Activated T-cell treated with anti-CD3 and anti-CD28 coated beads, Interleukin-2, amount 50 U/mL, for 24 hours (primary cell): ENCODE measurements around the gene FMN1.

Experiments used
- DNase-seq: peaks from one replicate; pipeline ENCODE4 v3.0.0-alpha.2; 2020
- H3K27ac Mint-ChIP-seq: 2 replicates; pipeline ENCODE4 v1.8.0; 2020; ENCODE audit warnings: mild to moderate bottlenecking, mixed read lengths
- H3K27me3 Mint-ChIP-seq: 2 replicates; pipeline ENCODE4 v1.8.0; 2020; ENCODE audit warnings: mixed read lengths
- H3K36me3 Mint-ChIP-seq: 2 replicates; pipeline ENCODE4 v1.8.0; 2020; ENCODE audit warnings: low read depth, mixed read lengths
- H3K4me1 Mint-ChIP-seq: 2 replicates; pipeline ENCODE4 v1.8.0; 2020; ENCODE audit warnings: low read depth, mixed read lengths
- H3K4me3 Mint-ChIP-seq: 2 replicates; pipeline ENCODE4 v1.8.0; 2020; ENCODE audit warnings: mild to moderate bottlenecking, moderate library complexity, mixed read lengths
- H3K9me3 Mint-ChIP-seq: 2 replicates; pipeline ENCODE4 v1.8.0; 2020; ENCODE audit warnings: mixed read lengths

FMN1 gene

DNA sequence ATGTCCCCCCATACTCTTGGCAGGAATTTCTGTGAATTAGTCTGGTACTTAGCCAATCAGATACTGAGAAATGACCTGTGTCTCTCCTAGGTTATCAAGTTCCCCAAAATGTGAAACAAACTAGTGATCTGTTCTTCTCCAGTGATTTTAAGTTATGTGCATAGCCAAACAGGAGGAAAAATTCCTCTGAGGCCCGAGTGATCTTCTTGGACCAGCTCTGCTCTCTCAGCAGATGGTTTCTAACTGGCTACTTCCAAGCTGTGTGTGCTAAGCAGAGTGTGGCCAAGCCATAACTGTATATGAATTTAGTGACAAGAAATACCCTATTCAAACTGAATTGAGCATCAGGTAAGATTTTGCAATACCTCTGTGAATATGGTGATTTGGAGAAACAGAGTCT, 387.2 kb downstream of the FMN1 start:
- Mint-ChIP-seq H3K36me3 (peaks cover 12% of the 10 kb centered on the region), H3K4me3 (no peak overlapping the region), H3K9me3 (peaks cover 9% of the 10 kb centered on the region), H3K27ac (no peak overlapping the region), H3K27me3 (no peaks in the 10 kb centered on the region), H3K4me1 (peaks cover 6% of the 10 kb centered on the region)
- DNase-seq: no peak

DNA sequence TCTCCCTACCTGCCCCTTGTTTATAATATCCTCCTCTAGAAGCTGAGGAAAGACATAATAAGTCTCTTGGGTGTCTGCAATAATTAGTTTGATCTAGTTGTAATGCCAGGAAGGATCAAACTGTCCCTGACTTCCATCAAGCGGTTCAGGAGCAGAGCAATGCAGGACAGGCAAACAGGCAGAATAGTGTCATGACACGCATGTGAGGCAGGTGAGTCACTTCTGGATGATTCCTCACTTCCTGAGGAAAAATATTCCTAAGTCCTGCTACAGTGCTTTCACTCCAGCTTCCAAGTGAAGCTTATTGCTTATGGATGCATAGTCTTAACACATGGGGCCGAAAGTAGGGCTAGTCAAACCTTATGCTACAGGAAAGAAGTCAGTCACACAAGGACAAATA, 390.9 kb downstream of the FMN1 start:
- Mint-ChIP-seq H3K27me3 (no peaks in the 10 kb centered on the region), H3K27ac (no peak overlapping the region), H3K4me3 (no peak overlapping the region), H3K36me3 (peaks cover 11% of the 10 kb centered on the region), H3K9me3 (peaks cover 9% of the 10 kb centered on the region), H3K4me1 (peaks cover 10% of the 10 kb centered on the region)
- no peak for DNase-seq

DNA sequence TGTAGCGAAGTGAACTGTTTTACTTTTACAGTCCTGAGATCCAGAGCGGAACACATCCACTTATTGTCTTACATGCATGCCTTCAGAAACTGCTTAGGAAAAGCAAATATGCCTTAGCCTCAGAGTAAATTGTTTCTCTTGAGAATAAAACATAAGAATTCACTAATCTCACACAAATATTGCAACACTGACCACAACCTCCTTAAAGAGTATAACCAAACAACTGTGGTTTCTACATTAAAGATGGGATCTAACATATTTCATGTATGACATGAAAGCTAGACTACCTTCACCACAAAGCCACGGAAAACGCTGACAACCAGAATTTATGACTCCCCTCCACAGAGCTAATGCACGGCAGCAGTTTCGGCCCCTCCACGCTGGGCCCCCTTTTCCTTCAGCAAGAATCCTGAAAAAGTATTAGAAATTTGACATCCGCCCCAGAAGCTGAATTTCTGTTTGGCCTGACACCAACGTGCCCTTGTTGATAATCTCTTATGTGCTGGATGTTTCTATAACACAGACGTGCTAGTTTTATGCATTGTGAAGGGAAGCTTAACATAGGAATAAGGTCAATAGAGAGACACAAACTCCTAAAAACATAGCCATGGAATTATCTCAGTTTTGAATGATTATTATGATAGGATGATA, 392.1 kb downstream of the FMN1 start:
- Mint-ChIP-seq H3K4me1 (peaks cover 10% of the 10 kb centered on the region), H3K4me3 (no peak overlapping the region), H3K9me3 (peaks cover 9% of the 10 kb centered on the region), H3K27me3 (no peaks in the 10 kb centered on the region), H3K36me3 (peaks cover 12% of the 10 kb centered on the region), H3K27ac (peak overlapping the region; percentile 17)
- DNase-seq: no peak

DNA sequence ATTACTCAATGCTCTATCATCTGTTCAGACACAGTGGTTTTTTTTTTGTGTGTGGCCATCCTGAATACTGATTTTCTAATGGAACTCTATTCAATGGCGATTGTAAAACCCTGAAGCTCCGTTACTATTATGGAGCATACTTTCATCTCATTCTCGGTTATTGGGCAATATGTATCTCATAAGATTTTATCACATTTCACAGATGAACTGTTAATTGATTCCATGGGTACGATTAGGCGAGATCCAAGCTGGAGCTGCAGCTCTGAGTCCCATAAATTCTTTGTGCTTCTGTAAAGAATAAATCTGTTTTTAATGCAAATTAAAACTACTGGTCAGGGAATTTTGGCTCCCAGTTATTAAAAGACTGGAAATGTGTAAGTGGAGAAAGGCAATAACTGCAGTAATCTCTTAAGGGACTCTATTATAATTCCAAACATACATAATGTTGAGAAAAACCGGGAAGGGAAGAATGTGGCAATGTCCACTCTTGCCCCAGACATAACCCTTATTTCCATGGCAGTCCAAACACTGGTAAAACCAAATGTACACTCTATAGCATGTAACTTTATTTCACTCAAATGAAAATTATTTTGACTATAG, 394.5 kb downstream of the FMN1 start:
- Mint-ChIP-seq H3K9me3 (peaks cover 5% of the 10 kb centered on the region), H3K4me1 (peaks cover 10% of the 10 kb centered on the region)
- DNase-seq: no peak

DNA sequence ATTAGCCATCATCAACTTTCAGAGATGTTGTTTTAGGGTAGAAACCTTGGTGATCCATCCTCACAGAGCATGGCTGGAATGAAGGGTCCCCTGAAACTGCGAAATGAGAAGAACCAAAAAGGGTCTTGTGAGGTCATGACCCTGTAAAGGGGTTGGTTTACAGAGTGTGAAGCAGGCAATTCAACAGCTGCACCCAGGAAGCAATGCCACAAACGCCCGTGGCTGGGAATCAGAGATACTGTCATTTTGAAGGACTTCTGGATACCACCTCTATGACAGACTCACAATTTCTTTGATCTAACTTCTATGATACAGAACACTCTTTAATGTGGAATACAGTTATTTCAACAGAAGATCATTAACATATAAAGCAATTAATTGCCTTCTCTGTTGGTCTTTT, 397.7 kb downstream of the FMN1 start:
- peaks cover 2% of the 10 kb centered on the region for H3K36me3 Mint-ChIP-seq
- no peaks in the 10 kb centered on the region for H3K9me3 Mint-ChIP-seq
- DNase-seq: no peak
- no peaks in the 10 kb centered on the region for H3K4me1 Mint-ChIP-seq
- no peaks in the 10 kb centered on the region for H3K27me3 Mint-ChIP-seq
- H3K27ac Mint-ChIP-seq: no peak overlapping the region
- H3K4me3 Mint-ChIP-seq: no peak overlapping the region

More for the DNA sequence above, 394.5 kb downstream of the FMN1 start:
- no peaks in the 10 kb centered on the region for H3K27me3 Mint-ChIP-seq
- no peak overlapping the region for H3K4me3 Mint-ChIP-seq
- H3K27ac Mint-ChIP-seq: no peak overlapping the region
- peaks cover 12% of the 10 kb centered on the region for H3K36me3 Mint-ChIP-seq

DNA sequence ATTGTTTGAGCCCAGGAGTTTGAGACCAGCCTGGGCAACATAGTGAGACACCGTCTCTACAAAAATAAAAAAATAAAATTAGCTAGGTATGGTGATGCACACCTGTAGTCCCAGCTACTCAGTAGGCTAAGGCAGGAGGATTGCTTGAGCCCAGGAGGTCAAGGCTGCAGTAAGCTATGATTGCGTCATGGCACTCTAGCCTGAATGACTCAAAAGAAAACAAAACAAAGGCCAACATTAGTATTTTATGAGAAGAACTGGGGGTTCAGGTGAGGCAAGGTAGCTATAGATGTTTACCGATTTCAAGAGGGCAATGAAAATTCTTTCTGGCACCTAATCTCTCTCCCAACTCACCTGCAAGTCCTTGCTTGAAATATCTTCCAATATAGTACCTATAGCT, 399.5 kb downstream of the FMN1 start:
- Mint-ChIP-seq H3K4me3 (no peak overlapping the region), H3K27me3 (no peaks in the 10 kb centered on the region), H3K4me1 (no peaks in the 10 kb centered on the region), H3K27ac (no peak overlapping the region), H3K9me3 (no peaks in the 10 kb centered on the region), H3K36me3 (peaks cover 2% of the 10 kb centered on the region)
- no peak for DNase-seq

DNA sequence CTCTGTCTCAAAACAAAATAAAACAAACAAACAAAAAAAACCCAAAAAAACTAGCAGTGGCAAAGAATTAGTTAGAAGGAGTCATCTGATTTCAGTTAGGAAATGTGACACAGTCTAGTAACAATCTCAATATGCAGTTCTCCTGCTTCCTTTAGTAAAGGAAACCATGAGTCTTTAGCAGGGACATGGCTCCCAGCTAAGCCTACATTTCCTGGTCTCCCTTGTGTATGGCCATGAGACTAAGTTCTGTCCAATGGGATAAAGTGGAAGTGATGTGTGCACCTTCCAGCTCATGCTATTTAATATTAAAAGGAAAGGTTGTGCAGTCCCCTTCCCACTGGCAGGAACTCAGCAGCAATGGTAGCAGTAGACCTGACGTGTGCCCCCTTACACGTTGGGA, 402.1 kb downstream of the FMN1 start:
- no peak overlapping the region for H3K27ac Mint-ChIP-seq
- no peaks in the 10 kb centered on the region for H3K9me3 Mint-ChIP-seq
- no peaks in the 10 kb centered on the region for H3K4me1 Mint-ChIP-seq
- no peaks in the 10 kb centered on the region for H3K27me3 Mint-ChIP-seq
- no peak for DNase-seq
- H3K36me3 Mint-ChIP-seq: no peaks in the 10 kb centered on the region
- no peak overlapping the region for H3K4me3 Mint-ChIP-seq

DNA sequence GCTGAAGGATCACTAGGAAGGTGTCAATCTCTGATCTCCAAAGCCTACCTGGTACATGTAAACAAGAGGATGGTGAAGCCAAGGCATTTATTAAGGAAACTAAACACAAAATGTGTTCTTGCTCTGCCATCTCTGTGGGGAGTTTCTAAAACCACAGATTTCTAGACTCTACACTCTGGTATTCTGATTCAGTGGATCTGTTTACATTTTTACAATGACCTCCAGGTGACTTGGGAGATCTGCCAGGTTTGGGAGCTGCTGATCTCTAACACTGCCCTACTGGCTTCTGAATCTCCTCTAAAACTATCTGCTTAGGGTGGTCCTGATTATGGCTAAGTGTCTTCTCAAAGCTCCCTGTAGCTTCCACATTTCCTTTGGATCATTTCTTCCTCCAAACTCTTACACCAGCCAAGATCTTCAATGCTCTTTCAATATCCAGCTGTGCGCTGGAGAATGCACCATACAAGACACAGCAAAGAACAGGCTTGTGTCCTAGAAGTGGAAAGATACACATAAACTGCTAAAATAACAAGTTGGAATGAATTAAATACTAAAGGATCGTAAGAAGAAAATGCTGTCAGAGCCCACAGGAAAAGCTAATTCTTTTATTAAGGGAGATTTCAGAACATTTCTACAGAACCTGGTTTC, 404.0 kb downstream of the FMN1 start:
- Mint-ChIP-seq H3K36me3 (no peaks in the 10 kb centered on the region), H3K4me3 (no peak overlapping the region), H3K4me1 (no peaks in the 10 kb centered on the region), H3K27ac (no peak overlapping the region), H3K27me3 (no peaks in the 10 kb centered on the region), H3K9me3 (no peaks in the 10 kb centered on the region)
- DNase-seq: no peak

DNA sequence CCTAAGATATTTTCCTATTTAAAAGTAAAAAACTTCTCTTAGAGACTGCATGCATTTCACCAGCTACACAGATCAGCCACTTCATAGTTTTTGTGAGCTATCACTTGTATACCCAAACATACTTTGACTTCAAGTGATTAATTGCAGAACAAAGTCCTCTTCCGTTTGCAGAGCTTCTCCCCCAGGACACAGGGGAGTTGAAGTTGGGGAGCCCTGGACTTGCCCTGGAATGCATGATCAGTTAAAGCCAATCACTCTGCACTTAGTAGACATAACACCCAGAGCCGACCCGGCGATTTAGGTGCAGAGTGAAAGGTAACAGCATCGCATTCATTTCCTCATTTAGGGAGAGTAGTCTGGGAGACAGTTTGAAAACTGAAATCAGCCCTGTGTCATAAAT, 406.6 kb downstream of the FMN1 start:
- no peak for DNase-seq
- no peaks in the 10 kb centered on the region for H3K27me3 Mint-ChIP-seq
- H3K27ac Mint-ChIP-seq: no peak overlapping the region
- H3K36me3 Mint-ChIP-seq: no peaks in the 10 kb centered on the region
- no peak overlapping the region for H3K4me3 Mint-ChIP-seq
- H3K4me1 Mint-ChIP-seq: no peaks in the 10 kb centered on the region
- no peaks in the 10 kb centered on the region for H3K9me3 Mint-ChIP-seq

DNA sequence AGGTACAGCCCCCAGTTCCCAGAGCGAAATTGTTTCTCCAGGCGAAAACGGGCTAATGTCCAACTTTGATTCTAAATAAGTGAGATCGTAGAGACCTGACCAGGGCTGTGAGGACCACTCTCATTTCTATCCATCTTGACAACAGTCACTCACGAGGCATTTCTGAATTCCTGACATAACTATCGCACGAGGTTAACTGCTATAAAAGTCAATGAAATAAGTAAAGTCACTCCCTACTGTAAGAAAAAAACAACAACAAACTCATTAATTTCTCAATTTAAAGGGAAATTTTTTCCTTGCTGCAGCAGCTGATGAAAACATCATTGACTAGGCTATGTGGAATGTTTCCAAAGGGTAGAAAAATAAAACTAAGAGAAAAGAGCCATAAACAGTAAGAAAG, 407.6 kb downstream of the FMN1 start:
- Mint-ChIP-seq H3K36me3 (no peaks in the 10 kb centered on the region), H3K4me1 (no peaks in the 10 kb centered on the region), H3K4me3 (no peak overlapping the region), H3K9me3 (no peaks in the 10 kb centered on the region), H3K27me3 (no peaks in the 10 kb centered on the region), H3K27ac (no peak overlapping the region)
- DNase-seq: no peak

DNA sequence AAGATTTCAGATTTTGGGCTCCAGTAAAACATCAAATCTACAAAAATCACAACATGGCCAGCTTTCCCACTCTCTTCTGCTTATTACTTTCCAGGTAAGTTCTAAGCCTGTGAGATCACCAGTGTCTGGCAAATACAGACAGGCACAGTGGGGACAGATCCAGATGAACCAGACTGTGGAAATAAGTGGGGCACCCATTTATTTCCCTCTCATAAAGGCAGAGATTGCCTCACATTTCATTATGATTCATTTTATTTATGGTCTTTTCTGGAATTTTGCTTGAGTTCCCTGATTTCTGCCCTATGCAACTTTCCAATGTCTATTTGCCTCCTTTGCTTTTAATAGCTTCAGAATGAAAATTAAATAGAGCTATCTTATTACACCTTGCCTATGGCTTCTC, 409.9 kb downstream of the FMN1 start:
- Mint-ChIP-seq H3K27me3 (no peaks in the 10 kb centered on the region), H3K9me3 (no peaks in the 10 kb centered on the region), H3K36me3 (no peaks in the 10 kb centered on the region), H3K27ac (no peak overlapping the region), H3K4me3 (no peak overlapping the region), H3K4me1 (no peaks in the 10 kb centered on the region)
- no peak for DNase-seq

DNA sequence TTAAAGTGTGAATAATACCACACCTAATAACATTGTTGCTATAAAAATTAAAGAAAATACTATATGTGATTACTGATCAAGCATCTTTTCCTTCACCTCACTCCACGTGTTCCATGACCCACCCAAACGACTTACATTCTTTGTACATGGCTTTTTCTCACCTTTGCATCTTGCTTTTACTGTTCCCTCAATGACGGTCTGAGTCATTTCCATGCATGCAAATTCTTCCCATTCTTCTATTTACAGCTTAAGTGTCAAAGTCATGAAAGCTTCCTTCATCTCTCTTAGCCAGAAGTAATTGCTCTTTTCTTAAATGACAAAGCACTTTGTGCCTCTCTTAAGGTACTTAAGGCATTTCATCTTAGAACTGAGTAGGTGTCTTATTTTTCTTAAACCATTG, 412.7 kb downstream of the FMN1 start:
- H3K36me3 Mint-ChIP-seq: no peaks in the 10 kb centered on the region
- peaks cover 2% of the 10 kb centered on the region for H3K9me3 Mint-ChIP-seq
- no peak overlapping the region for H3K4me3 Mint-ChIP-seq
- H3K27ac Mint-ChIP-seq: no peak overlapping the region
- DNase-seq: no peak
- no peaks in the 10 kb centered on the region for H3K27me3 Mint-ChIP-seq
- no peaks in the 10 kb centered on the region for H3K4me1 Mint-ChIP-seq

DNA sequence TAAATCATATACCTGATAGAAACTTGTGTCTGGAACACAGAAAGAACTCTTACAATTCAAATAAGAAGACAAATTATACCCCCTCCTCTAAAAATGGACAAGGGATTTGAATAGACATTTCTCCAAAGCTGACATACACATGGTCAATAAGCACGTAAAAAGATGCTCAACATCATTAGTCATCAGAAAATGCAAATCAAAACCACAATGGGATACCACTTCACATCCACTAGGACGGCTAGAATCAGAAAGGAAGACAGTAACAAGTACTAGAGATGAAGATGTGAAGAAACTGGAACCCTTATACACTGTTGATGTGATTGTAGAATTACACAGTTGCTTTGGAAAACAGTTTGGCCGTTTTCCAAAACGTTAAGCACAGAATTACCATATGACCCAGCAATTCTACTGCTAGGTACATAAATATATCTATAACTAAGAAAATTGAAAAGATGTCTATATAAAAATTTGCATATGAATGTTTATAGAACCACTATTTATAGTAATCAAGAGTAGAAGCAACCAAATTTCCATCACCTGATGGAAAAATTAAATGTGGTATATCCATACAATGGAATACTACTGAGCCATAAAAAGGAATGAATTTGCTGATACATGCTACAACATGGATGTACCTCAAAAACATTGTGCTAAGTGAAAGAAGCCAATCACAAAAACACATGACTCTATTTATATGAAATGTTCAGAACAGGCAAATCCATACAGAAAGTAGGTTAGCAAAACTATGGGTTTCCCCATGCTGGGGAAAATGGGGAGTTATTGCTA, 415.9 kb downstream of the FMN1 start:
- Mint-ChIP-seq H3K4me1 (no peaks in the 10 kb centered on the region), H3K27me3 (no peaks in the 10 kb centered on the region), H3K27ac (no peak overlapping the region), H3K4me3 (no peak overlapping the region), H3K36me3 (peaks cover 12% of the 10 kb centered on the region), H3K9me3 (peaks cover 2% of the 10 kb centered on the region)
- DNase-seq: no peak

DNA sequence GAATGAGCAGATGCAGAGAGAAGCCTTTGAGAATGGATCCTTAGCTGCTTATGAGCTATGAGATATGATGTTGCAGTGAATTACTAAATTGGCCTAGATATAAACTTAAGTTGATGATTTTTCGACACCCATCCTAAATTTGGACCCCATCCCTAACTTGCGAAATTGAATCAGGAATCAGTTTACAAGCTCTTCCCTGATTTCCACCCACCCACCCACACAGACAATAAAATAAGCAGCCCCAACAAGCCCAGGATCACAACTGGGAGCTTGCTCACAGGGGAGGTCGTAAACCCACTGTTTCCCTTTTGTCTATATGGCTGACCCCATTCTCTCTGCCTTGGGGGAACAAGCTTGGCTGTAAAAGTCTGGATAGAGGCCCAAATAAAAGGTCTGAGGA, 419.4 kb downstream of the FMN1 start:
- peaks cover 2% of the 10 kb centered on the region for H3K9me3 Mint-ChIP-seq
- H3K27ac Mint-ChIP-seq: no peak overlapping the region
- no peaks in the 10 kb centered on the region for H3K27me3 Mint-ChIP-seq
- no peak overlapping the region for H3K4me3 Mint-ChIP-seq
- no peaks in the 10 kb centered on the region for H3K4me1 Mint-ChIP-seq
- no peak for DNase-seq
- peaks cover 17% of the 10 kb centered on the region for H3K36me3 Mint-ChIP-seq

DNA sequence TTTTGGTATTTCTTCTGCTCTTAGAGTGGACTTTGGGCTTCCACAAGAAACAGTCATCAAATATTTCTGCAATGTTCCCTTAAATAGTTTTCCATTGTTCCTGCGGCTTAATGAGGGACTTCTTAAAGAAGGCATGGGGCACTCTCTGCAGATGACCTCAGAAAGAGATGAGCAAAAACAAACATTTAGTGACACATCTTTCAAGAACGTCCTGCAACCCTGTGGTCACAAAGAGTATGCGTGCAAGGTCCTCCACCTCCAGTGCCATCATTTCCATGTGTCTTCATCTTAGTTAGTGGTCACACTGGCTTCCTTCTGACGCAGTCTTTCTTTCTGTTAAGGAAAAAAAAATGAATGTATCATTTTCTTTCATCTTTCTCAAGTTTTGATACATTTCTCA, 420.5 kb downstream of the FMN1 start:
- DNase-seq: no peak
- no peak overlapping the region for H3K4me3 Mint-ChIP-seq
- H3K27me3 Mint-ChIP-seq: no peaks in the 10 kb centered on the region
- H3K27ac Mint-ChIP-seq: no peak overlapping the region
- H3K9me3 Mint-ChIP-seq: peaks cover 2% of the 10 kb centered on the region
- no peaks in the 10 kb centered on the region for H3K4me1 Mint-ChIP-seq
- peaks cover 17% of the 10 kb centered on the region for H3K36me3 Mint-ChIP-seq
